HG03175 (cell line): ENCODE measurements around the gene SYT7.
"Not testable (repeated sequence)": the region's sequence is repeated elsewhere in the genome, so short reads cannot be mapped to it uniquely, and the experiment has no call there.

ENCODE experiments used
- ATAC-seq: cut with Tn5 transposase; IDR thresholded peaks from one replicate; pipeline ENCODE4 v1.9.1; 2021; ENCODE audit warnings: mild to moderate bottlenecking, moderate library complexity; ENCODE audit not compliant: unreplicated experiment

The SYT7 gene

GRCh38 chr11:61482513-61482912 lies 98.4 kb downstream of the SYT7 start:
- ATAC-seq = no peak

DNA sequence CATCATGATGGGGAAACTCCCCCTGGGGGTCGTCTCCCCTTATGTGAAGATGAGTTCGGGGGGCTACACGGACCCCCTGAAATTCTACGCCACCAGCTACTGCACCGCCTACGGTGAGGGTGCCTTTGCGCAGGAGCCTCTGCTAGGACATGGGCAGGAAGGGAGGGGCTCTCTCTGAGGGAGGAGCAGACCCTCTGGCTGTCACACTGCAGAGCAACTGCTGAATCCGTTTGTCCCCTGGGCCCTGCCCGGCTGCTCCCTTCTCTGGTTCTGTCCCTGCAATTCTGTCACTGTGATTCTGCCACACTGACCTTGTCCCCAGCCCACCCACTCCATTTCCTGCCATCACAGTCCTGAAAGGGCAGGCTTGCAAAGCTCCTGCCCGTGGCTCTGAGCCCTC lies 99.1 kb downstream of the SYT7 start:
- ATAC-seq = no peak

DNA sequence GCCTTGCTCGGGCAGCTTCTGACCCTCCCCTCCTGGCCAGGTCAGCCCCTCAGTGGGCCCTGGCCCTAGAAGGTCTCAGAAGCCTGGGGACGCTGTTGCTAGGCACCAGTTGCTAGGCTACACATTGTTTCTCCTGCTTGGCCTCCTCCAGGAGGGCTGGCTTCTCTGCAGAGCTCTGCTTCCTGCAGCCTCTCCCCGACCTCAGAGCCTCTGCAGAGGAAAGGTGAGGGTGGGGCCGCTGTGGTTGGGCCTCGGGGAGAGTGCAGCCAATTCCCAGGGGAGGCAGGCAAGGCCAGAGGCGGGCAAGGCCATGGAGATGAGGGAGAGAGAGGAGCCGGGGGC lies 99.9 kb downstream of the SYT7 start:
- no peak for ATAC-seq

DNA sequence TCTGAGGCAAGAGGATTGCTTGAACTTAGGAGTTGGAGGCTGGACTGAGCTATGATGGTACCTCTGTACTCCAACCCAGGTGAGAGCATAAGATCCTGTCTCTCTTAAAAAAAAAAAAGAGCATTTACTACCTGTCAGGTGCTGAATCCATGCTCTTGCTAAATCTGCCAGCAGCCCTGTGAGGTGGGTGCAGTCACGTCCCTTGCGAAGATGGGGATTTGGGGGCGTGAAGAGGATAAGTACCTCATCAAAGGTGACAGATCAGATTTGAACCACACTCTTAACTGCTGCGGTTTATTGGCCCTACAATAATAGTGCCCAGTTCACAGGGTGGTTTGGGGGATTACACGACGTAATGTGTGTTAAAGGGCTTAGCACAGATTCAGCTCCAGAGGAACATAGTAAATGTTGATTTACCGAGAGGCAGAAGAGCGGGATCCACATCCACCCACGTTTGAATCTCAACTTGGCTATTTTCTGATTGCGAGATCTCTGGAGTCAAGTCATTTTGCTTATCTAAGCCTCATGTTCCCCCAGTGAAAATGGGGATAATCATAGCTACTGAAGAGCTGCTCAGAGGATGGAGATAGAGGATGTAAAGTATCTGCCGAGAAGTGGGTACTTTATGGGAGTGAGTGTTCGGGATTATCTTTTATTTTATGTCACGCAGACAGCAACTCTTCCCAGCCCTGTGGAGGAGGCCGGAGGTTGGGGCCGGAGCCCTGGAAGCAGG lies 100.4 kb downstream of the SYT7 start:
- no peak for ATAC-seq

DNA sequence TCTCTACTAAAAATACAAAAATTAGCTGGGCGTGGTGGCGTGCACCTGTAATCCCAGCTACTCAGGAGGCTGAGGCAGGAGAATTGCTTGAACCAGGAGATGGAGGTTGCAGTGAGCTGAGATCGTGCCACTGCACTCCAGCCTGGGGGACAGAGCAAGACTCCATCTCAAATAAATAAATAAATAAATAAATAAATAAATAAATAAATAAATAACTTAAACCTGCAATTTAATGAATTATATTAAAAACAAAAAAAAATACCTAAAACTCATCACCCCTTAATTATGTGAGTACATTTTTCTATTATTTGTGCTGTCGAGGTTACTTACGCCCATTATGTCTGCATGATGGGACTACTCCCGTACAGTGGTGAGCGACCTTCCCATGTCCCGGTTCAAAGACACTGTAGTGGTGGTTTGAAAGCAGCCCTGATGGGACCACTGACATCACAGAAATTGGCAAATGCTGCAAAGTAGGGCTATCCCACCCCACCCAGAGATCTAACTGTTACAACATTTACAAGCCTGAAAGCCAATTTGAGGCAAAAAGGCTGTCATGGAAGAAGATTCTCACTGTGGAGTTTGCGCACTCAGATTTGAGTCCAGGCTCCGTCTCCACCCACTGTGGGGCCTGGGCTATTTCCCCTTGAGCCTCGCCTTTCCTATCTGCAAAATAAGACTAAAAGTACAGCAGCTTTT lies 101.4 kb downstream of the SYT7 start:
- not testable (repeated sequence) for ATAC-seq

- ATAC-seq = no peak
Observed at GRCh38 chr11:61477727-61478148, 103.1 kb downstream of the SYT7 start.

- no peak for ATAC-seq
Observed at GRCh38 chr11:61477126-61477525, 103.8 kb downstream of the SYT7 start.

DNA sequence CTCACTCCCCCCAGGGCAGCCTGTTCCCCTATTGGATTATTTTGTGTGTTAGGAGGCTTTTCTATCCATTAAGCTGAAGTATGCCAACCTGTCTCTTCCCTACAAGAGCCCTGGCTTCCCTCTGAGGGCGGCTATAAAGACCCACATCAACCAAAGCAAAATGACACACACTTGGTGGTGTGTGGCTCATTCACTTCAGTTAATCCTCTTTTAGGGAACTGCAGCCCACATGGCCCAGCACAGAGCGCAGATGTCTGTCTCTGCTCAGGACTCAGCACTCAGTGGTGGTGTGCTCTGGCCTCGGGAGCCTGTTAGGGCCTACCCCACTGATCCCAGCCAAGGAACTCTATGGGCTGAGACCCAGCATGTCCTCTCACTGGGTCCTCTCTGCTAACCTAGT lies 104.5 kb downstream of the SYT7 start:
- ATAC-seq = no peak

- no peak for ATAC-seq
Observed at GRCh38 chr11:61475433-61475832, 105.4 kb downstream of the SYT7 start.

DNA sequence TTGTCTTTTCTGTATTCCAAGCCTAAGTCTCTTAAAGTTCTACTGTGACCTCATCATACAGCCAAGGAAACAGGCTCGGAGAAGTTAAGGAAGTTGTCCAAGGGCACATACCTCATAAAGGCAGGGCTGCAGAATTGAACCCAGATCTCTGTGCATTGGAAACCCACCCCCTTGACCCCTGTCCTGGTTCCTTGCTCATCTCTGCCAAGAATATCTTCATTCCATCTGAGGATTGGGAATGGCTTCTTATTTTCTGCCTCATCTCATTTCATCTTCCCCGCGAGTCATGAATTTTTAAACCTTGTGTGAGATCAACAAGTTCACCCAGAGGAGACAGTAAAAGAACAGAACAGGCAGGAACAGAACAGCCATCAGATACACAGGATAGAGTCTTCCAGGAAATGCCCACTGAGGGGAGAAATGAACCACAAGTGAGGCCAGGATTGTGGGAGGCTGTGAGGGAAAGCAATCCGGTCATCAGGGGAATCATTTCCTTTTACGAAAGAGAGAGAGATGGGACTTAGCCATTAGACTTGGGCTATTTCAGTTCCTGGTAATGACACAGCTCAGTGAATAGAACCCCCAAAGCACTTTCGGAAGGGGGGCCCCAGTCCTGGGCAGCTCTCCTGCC lies 106.7 kb downstream of the SYT7 start:
- ATAC-seq = no peak

- no peak for ATAC-seq
Observed at GRCh38 chr11:61473370-61474012, 107.4 kb downstream of the SYT7 start.

DNA sequence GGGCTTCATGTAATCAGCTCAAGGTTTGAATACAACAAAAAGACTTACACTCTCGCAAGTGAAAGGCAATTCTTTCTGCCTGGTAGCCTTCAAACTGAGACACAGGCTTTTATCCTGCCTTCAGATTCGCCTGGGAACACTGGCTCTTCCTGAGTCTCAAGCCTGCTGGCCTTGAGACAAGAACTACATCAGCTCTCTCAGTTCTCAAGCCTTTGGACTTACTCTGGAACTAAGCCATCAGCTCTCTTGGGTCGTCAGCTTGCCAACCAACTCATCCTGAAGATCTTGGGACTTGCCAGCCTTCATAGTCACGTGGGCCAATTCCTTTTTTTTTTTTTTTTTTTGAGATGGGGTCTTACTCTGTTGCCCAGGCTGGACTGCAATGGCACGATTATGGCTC lies 108.0 kb downstream of the SYT7 start:
- ATAC-seq = no peak

GRCh38 chr11:61472282-61472681 lies 108.6 kb downstream of the SYT7 start:
- ATAC-seq = no peak

DNA sequence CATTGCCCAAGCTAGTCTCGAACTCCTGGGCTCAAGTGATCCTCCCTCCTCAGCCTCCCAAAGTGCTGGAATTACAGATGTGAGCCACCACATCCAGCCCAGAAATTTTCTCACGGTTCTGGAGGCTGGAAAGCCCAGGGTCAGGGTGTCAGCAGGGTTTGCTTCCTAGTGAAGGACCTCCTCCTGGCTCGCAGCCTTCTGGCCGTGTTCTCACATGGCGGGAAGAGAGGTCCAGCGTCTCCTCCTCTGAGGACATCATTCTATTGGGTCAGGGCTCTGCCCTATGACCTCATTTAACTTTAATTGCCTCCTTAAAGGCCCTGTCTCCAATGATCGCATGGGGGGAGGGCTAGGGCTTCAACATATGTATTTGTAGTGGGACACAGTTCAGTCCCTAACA lies 112.9 kb downstream of the SYT7 start:
- no peak for ATAC-seq

- ATAC-seq = not testable (repeated sequence)
Observed at GRCh38 chr11:61467602-61468001, 113.3 kb downstream of the SYT7 start.
